Upper lobe of left lung (tissue), 6 donors: ENCODE results near the gene ZMYM3. TPM values are rescaled to one million over a fixed set of nuclear protein-coding genes. Genes with fewer than 3 reads are reported as not detected.
"Not testable (repeated sequence)": the region's sequence is repeated elsewhere in the genome, so short reads cannot be mapped to it uniquely, and the experiment has no call there.

Experiments
- ATAC-seq, 2 donors: fragments of 200-7000 bp; cut with Tn5 transposase; one replicate each; pipeline ENCODE4 v1.9.1; 2022; ENCODE audit warnings: mild to moderate bottlenecking in 2 of 2, moderate library complexity in 2 of 2; ENCODE audit not compliant: low FRiP score in 2 of 2
- DNase-seq, 2 donors: peaks; one replicate each; pipeline ENCODE4 v3.0.0-alpha.2; 2019 to 2020
- H3K27ac ChIP-seq, 4 donors: fragments of 200-600 bp; sonication (generic); one replicate each; pipeline ENCODE4 v1.5.1; 2016 to 2019
- H3K27me3 ChIP-seq, 4 donors: fragments of 200-600 bp; sonication (generic); one replicate each; pipeline ENCODE4 v1.5.1; 2017 to 2019
- H3K36me3 ChIP-seq, 4 donors: fragments of 200-600 bp; sonication (generic); one replicate each; pipeline ENCODE4 v1.5.1; 2016 to 2019
- H3K4me1 ChIP-seq, 4 donors: fragments of 200-600 bp; sonication (generic); one replicate each; pipeline ENCODE4 v1.5.1; 2018 to 2019
- H3K4me3 ChIP-seq, 4 donors: fragments of 200-600 bp; sonication (generic); one replicate each; pipeline ENCODE4 v1.5.1; 2017 to 2019; ENCODE audit warnings: mild to moderate bottlenecking in 2 of 4, moderate library complexity in 1 of 4
- H3K9me3 ChIP-seq, 4 donors: fragments of 200-600 bp; sonication (generic); one replicate each; pipeline ENCODE4 v1.5.1; 2018 to 2019
- EP300 ChIP-seq, 4 donors: sonication (generic); formaldehyde crosslinking; IDR thresholded peaks; one replicate each; pipeline ENCODE4 v1.5.1; 2017; ENCODE audit warnings: antibody characterized with exemption in 4 of 4, control low read depth in 2 of 4
- POLR2A ChIP-seq, 4 donors: fragments of 450-650 bp; IDR thresholded peaks; one replicate each; pipeline ENCODE4 v1.5.1; 2016 to 2017; ENCODE audit warnings: antibody characterized with exemption in 4 of 4, mild to moderate bottlenecking in 2 of 4
- POLR2AphosphoS5 ChIP-seq, 2 donors: sonication (generic); formaldehyde crosslinking; IDR thresholded peaks; one replicate each; pipeline ENCODE4 v1.5.1; 2017; ENCODE audit warnings: antibody characterized with exemption in 2 of 2
- WGBS, 2 donors: methylation state at CpG; one replicate each; pipeline ENCODE4 v1.1.5; 2017 to 2018; 5-methylcytosine and 5-hydroxymethylcytosine counted together
- total RNA-seq, 6 donors: library from RNA; depleted of rRNA in 4 of 6; stranded (reverse); fragments of >200 nt in 4 of 6; gene quantifications; one replicate each; pipeline versions ENCODE4 v1.1.0 to v1.2.1, GENCODE V29; 2016 to 2021
- TF ChIP-seq, protein P1 (sequence below), 6 experiments: fragments of 450-650 bp in 4 of 6; fragments of 200-600 bp in 2 of 6; sonication (generic) in 2 of 6; IDR thresholded peaks; one replicate each; pipeline ENCODE4 v1.5.1; 2016 to 2019; ENCODE audit warnings: antibody characterized with exemption in 6 of 6
- donor health status: DM: no; HTN: no; CAD: no; lungs with moderate emphysema.
- donor health status: DM: no; HTN: yes; CAD: no; lungs with severe emphysema.

ZMYM3 gene
- total RNA-seq: 10 to 100 TPM; 12.8 to 32.5 (median 21.6) TPM

DNA sequence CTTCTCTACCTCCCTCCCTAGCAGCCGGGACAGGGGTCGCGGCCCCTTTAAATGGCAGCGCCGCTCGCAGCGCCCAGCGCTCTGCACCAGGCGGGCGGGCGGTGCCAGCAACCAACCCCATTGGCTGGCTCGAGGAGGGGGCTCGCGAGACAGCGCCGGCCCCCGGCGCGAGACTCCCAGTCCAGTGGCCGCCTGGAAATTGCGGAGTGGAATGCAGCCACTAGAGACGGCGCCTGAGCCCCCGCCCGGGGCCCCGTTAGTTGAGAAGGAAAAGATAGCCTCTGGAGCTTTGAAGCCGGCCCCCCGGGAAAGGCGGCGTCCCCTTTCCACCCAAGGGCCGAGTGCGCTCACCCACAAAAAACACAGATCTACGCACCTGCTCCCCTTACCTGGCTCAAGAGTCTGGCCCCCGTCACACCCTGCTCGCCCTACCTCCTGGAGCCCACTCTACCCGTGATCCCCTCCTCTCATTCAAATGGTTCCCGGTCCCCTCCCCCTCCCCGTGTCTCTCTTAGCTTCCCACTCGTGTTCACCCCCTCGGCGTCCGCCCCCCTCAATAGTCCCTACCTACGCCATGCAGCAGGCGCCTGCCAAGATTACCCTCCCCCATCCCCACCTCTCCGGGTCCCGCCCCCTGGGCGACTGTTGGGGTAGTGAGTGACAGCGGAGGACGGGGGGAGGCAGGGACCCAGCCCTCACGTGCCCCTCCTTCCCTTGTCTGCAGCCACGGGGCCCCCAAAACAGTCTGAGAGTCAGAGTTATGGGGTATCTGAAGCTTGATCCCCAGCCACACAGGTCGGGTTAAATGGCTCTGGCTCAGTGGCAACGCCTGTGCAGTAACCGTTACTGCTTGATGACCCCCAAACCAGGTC is at the start of gene ZMYM3:
TSS of gene ZMYM3 (minus strand) at position 49 of the 872 bp plus-strand sequence. CDS start 885 bp downstream, outside the sequence.
- Histone ChIP-seq H3K4me1 (peaks cover 4 to 12% (median 10%) of the 10 kb centered on the region in 4 donors), H3K27ac (peak within 1 kb of the TSS; percentile 84 to 90 (median 88)), H3K9me3 (no peaks in the 10 kb centered on the region), H3K36me3 (peaks cover 0 to 12% (median 4%) of the 10 kb centered on the region in 4 donors), H3K27me3 (peaks cover 0 to 7% (median 0%) of the 10 kb centered on the region in 4 donors), H3K4me3 (peak within 1 kb of the TSS; percentile 48 to 83 (median 68))
- WGBS, 2 donors: 3 to 30% methylated on average over 13 to 32 of the region's 54 CpGs
- TF ChIP-seq POLR2AphosphoS5 (IDR thresholded peaks at IDR 0.05) (peak in 1 of 2 donors; percentile 57), POLR2A (IDR thresholded peaks at IDR 0.05) (peak in 2 of 4 donors; percentile 44 to 54), EP300 (IDR thresholded peaks at IDR 0.05) (no peak)
- TF ChIP-seq, protein P1, sequence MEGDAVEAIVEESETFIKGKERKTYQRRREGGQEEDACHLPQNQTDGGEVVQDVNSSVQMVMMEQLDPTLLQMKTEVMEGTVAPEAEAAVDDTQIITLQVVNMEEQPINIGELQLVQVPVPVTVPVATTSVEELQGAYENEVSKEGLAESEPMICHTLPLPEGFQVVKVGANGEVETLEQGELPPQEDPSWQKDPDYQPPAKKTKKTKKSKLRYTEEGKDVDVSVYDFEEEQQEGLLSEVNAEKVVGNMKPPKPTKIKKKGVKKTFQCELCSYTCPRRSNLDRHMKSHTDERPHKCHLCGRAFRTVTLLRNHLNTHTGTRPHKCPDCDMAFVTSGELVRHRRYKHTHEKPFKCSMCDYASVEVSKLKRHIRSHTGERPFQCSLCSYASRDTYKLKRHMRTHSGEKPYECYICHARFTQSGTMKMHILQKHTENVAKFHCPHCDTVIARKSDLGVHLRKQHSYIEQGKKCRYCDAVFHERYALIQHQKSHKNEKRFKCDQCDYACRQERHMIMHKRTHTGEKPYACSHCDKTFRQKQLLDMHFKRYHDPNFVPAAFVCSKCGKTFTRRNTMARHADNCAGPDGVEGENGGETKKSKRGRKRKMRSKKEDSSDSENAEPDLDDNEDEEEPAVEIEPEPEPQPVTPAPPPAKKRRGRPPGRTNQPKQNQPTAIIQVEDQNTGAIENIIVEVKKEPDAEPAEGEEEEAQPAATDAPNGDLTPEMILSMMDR (IDR thresholded peaks at IDR 0.05): peak in 1 of 6 experiments; percentile 19
- ATAC-seq (peak; percentile 92 to 98), DNase-seq (peak; percentile 87 to 95)

DNA sequence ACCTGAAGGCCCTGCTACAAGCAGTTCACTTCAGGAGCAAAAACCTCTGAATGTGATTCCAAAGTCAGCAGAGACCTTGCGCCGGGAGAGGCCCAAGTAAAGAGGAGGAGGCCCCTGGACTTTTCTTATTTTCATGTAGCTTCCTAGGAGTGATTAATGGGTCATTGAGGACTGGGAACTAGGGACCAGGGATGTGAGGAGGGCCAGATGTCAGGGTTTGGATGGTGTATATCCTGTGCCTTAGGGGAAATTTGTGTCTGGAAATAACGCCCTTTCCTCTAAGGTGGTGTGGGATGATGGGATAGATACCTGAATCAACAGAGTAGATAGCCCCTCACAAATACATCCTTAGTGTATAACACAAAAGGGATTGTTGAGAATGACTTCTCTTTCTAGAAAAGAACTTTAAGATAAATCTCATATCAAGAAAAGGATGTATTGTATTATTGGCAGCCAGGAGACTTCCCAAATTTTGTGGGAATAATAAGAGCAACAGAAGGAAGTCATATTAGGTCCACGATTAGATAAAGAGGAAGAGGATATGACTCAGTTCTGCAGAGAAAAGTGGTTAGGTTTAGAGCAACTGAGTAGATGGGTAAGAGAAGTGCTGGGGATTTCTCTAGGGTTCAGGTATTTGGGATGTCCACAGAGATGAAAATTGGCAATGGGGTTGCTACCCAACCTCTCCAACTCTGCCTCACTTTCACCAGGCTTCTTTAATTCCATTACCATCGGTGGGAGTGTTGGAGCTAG is 48.7 kb upstream of the ZMYM3 start:
- no peak for ATAC-seq
- WGBS, 2 donors: 60 to 75% methylated on average over 3 to 5 of the region's 5 CpGs
- peaks cover 0 to 35% (median 20%) of the 10 kb centered on the region in 4 donors for H3K36me3 ChIP-seq

DNA sequence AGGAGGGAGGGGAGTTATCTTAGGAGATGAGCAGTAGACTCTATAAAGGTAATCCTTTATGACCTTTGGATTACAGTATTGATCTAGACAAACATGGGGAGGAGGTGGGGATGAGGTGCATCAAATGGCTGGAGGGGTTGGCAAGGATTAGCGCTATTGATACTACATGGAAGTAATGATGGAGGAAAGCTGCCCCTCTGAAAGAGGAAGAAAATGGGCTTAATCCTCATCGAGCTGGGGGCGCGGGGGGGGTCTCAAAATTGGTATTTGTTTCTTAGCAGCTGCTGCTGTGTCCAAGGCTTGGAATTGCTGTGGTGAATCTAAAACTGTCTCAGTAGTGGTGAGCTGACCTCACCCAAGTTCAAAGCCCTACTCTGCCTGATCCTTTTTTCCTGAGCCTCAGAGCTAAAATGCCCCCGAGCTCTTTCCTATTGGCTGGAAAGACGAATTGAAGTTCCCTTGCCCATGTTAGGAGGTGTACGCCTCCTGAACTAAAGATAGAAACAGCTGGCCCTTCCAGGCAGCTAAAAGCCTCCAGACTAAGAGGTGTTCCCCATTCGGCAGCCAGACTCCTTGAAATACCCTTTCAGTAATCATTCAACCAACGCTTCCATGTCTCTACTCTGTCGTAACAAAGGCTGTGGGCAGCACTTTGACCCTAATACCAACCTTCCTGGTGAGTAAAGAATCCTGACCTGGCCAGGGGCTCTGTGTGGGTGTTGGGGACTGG is 47.4 kb upstream of the ZMYM3 start, which contains the start of gene ITGB1BP2:
TSS of gene ITGB1BP2 (plus strand) at position 556 of the 730 bp plus-strand sequence. CDS start at position 613, 57 bp downstream.
- Histone ChIP-seq H3K27ac (no peak within 1 kb of the TSS), H3K36me3 (peaks cover 6 to 48% (median 31%) of the 10 kb centered on the region in 4 donors), H3K4me1 (no peaks in the 10 kb centered on the region), H3K27me3 (no peaks in the 10 kb centered on the region), H3K9me3 (no peaks in the 10 kb centered on the region), H3K4me3 (no peak within 1 kb of the TSS)
- no peak for TF ChIP-seq EP300 (IDR thresholded peaks at IDR 0.05)
- TF ChIP-seq POLR2AphosphoS5 (IDR thresholded peaks at IDR 0.05): no peak
- TF ChIP-seq POLR2A (IDR thresholded peaks at IDR 0.05): no peak
- TF ChIP-seq, protein P1 (IDR thresholded peaks at IDR 0.05): no peak
- 70 to 79% methylated on average over 6 to 10 of the region's 10 CpGs for WGBS, 2 donors
- ATAC-seq (no peak), DNase-seq (no peak)

More for the DNA sequence above, 48.7 kb upstream of the ZMYM3 start:
- H3K4me1 ChIP-seq: no peaks in the 10 kb centered on the region
- no peaks in the 10 kb centered on the region for H3K9me3 ChIP-seq
- TF ChIP-seq POLR2AphosphoS5 (IDR thresholded peaks at IDR 0.05): no peak
- TF ChIP-seq POLR2A (IDR thresholded peaks at IDR 0.05): no peak
- TF ChIP-seq, protein P1 (IDR thresholded peaks at IDR 0.05): no peak
- TF ChIP-seq EP300 (IDR thresholded peaks at IDR 0.05): no peak
- H3K27ac ChIP-seq: no peak overlapping the region
- no peak for DNase-seq
- H3K4me3 ChIP-seq: no peak overlapping the region
- no peaks in the 10 kb centered on the region for H3K27me3 ChIP-seq

DNA sequence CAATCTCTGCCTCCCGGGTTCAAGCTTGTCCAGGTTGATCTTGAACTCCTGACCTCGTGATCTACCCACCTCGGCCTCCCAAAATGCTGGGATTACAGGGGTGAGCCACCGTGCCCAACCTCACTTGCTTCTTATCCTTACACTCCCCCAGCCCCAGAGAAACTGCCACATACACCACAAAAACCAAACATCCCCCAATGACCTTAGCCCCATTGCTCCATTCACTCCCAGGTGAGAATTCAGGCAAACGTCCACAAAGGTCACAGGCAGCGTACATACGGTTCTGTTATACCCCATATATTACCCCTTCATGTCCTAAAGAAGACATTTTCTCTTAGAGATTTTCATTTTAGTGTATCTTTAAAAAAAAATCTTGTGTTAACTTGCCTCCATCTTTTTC is 46.6 kb upstream of the ZMYM3 start:
- H3K9me3 ChIP-seq, H3K27me3 ChIP-seq, H3K4me3 ChIP-seq, H3K4me1 ChIP-seq, ATAC-seq, DNase-seq, H3K27ac ChIP-seq: not testable (repeated sequence)
- WGBS, 2 donors: 88 to 90% methylated on average over 5 to 7 of the region's 7 CpGs
- peaks cover 6 to 55% (median 35%) of the 10 kb centered on the region in 4 donors for H3K36me3 ChIP-seq

DNA sequence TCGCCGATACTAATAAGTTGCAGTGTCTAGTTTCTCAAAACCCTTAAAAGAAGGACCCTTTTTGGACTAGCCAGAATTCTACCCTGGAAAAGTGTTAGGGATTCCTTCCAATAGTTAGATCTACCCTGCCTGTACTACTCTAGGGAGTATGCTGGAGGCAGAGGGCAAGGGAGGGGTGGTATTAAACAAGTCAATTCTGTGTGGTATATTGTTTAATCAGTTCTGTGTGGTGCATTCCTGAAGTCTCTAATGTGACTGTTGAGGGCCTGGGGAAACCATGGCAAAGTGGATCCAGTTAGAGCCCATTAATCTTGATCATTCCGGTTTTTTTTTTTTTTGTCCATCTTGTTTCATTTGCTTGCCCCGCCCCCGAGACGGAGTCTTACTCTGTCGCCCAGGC is 46.1 kb upstream of the ZMYM3 start:
- DNase-seq, H3K9me3 ChIP-seq, ATAC-seq, H3K4me3 ChIP-seq, H3K27me3 ChIP-seq, H3K4me1 ChIP-seq, H3K27ac ChIP-seq: not testable (repeated sequence)
- 76 to 100% methylated on average over 2 to 6 of the region's 7 CpGs for WGBS, 2 donors
- H3K36me3 ChIP-seq: peaks cover 6 to 60% (median 38%) of the 10 kb centered on the region in 4 donors
